ENCODE measurements around the gene HNF4A.

GRCh38 chr20:44405257-44405656, 49.8 kb downstream of the HNF4A start:
- TF ChIP-seq, protein P1, sequence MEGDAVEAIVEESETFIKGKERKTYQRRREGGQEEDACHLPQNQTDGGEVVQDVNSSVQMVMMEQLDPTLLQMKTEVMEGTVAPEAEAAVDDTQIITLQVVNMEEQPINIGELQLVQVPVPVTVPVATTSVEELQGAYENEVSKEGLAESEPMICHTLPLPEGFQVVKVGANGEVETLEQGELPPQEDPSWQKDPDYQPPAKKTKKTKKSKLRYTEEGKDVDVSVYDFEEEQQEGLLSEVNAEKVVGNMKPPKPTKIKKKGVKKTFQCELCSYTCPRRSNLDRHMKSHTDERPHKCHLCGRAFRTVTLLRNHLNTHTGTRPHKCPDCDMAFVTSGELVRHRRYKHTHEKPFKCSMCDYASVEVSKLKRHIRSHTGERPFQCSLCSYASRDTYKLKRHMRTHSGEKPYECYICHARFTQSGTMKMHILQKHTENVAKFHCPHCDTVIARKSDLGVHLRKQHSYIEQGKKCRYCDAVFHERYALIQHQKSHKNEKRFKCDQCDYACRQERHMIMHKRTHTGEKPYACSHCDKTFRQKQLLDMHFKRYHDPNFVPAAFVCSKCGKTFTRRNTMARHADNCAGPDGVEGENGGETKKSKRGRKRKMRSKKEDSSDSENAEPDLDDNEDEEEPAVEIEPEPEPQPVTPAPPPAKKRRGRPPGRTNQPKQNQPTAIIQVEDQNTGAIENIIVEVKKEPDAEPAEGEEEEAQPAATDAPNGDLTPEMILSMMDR (conservative IDR thresholded peaks at IDR 0.05; ENCODE audit: low read length), result no peak
- TF ChIP-seq EZH2phosphoT487 (IDR thresholded peaks at IDR 0.05; ENCODE audit: borderline replicate concordance, low read depth, low read length), result no peak

All from OCI-LY7 (cell line).